Measurements from ENCODE around the gene HOXD10.

Gene HOXD10

DNA sequence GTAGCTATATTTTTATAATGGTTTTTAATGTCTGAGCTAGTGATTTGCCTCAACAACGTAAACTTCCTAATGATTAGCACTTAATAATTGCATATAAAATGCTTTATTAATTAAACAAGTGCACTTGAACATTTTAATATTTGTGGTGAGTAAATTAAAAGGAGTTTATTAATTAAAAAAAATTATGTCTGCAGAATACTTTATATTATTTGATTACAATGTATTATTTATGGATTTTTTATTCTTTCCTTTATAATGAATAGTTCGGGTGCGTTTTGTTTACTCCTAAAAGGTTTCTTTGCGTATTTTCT is 15.2 kb downstream of the HOXD10 start:
- TF ChIP-seq GATA3 (IDR thresholded peaks at IDR 0.05; ENCODE audit: low read depth, low read length) (no peak), GATA2 (IDR thresholded peaks at IDR 0.05; ENCODE audit: low read depth, low read length) (no peak)

DNA sequence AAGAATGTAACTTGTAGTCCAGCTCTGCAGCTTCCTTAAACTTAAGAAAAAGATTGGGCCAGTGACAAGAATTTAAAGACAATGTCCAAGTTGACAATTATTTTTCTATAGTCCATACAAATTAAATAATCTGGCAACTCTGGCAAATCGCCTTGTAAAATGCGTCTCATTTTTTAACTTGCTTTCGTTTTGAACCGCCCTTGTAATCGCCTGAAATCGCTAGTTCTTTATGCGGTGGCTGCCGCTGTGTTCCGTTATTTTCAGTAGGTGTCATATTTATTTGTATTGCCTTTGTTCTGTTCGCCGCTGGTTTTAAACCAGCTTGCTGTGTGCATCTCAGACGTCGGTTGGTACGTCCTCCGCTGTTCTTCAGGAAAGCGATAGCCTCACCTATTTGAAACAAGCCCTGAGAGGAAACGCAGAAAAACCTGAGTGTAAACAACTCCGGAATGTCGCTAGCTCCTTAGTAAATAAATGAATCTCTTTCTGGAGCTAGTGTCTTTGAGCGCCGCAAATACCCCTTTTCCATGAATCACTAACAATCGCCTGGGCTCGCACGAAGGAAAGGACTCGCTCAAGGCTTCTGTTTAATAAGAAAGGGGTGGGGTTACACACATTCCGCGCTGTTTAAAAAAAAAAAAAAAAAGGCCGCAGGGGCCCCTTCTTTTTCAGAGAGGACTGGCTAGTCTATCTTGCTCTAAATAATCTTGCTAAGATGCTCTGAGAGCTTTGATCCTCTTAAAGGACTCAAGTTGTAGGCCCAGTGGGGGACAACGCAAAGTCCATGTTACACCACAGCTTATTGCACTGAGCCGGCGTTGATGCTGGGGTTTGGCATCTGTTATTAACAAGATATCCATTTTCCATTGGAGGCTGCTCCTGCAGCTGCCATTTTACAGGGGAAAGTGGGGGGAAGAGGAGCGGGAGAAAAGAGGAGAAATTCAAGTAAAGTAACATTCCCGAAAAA is 15.9 kb downstream of the HOXD10 start:
- TF ChIP-seq GATA2 (IDR thresholded peaks at IDR 0.05; ENCODE audit: low read depth, low read length) (no peak), GATA3 (IDR thresholded peaks at IDR 0.05; ENCODE audit: low read depth, low read length) (no peak)

DNA sequence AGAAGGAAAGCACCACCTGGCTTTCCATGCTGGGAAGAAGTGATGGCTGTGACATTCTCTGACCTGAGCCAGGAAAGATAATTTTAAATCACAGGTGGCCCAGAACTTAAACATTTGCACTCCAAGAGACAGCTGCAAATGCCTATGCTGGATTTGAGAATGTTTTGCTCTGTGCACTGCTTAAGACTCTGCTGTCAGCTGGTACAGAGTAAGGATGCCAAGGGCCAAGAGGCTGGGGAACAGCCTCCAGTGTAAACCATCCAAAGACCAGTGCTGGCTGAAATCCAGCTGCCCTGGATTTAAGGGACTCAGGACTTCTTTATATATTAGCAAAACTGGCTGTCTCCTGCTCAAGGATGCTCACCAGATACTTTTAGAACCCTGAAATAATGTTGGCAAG is 16.8 kb downstream of the HOXD10 start:
- TF ChIP-seq GATA2 (IDR thresholded peaks at IDR 0.05; ENCODE audit: low read depth, low read length), result no peak
- TF ChIP-seq GATA3 (IDR thresholded peaks at IDR 0.05; ENCODE audit: low read depth, low read length), result no peak

DNA sequence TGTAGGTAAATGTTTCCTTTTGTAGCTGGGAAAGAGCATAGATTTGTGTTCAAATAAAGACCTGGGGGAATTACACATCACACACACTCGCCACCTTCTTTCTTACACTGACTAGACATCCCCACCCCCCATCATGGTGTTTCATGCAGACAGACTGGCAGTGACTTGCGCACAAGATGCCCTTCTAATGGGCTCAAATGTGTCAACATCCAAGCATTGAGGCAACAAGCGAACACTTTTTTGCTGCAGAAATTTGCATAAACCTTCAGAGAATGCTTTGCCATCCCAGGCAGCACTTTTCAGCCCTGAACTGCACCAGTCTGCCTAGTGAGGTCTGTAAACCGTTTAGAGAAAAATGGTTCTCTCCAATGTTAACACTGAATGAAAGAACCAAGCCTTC is 17.5 kb downstream of the HOXD10 start:
- TF ChIP-seq GATA3 (IDR thresholded peaks at IDR 0.05; ENCODE audit: low read depth, low read length) (no peak), GATA2 (IDR thresholded peaks at IDR 0.05; ENCODE audit: low read depth, low read length) (no peak)

DNA sequence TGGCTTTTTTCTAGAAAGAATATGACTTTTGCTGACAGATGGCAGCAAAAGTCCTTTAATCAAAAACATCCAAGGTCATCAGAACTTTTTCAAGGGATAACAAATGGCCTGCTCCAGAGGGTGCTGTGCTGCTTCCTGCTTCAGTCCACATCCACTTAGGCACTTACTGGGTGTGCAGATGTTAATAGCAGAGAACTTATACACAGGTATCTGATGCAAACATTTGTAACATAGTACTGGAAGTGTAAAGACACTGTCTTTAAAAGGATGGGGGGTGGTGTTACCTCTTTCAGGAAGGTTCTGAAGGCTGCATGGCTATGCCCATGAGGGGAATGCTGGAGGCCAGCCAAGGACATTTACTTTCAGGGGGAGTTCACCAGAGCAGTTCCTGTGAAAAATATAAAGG is 18.5 kb downstream of the HOXD10 start:
- TF ChIP-seq GATA3 (IDR thresholded peaks at IDR 0.05; ENCODE audit: low read depth, low read length) (no peak), GATA2 (IDR thresholded peaks at IDR 0.05; ENCODE audit: low read depth, low read length) (no peak)

DNA sequence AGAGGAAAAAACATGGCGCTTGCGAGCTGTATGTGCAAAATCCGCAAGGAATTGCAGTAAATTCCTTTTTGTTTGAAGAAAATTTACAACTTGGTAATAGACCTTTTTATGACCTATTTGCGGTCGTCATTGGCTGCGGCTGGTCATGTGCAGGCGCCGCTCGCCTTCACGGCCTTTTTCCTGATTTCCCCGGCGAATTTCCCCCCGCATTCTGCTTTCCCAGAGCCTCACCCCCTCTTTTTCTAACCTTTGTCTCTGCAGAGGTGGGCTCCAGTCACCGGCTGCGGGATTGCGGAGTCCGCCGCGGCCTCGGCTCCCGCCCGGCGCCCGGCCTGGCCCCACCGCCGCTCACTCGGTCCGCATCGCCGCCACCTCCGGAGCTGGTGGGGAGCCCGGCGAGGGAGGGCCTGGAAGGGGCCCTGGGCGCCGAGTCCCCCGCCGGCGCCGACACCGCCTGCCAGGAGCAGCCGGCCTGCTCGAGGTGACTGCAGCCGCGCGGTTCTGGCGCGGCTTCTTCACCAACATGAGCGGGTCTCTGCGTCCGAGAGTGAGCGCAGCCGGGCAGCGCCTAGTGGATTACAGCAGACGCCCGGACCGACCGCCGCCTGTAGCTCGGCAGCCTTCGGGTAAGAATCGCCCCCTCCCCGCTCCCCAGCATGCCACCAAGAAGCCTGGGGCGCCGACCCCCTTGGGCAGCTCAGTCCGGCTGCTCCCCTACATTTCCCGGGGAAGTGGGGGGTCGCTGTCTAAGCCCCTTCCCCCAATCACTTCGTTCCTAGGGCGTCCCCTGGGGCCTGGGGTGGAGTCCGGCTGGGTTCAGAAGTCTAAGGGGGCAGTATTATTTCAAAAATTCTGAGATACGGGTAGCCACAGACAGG is 20.0 kb downstream of the HOXD10 start:
- TF ChIP-seq GATA3 (IDR thresholded peaks at IDR 0.05; ENCODE audit: low read depth, low read length) (no peak), GATA2 (IDR thresholded peaks at IDR 0.05; ENCODE audit: low read depth, low read length) (no peak)

DNA sequence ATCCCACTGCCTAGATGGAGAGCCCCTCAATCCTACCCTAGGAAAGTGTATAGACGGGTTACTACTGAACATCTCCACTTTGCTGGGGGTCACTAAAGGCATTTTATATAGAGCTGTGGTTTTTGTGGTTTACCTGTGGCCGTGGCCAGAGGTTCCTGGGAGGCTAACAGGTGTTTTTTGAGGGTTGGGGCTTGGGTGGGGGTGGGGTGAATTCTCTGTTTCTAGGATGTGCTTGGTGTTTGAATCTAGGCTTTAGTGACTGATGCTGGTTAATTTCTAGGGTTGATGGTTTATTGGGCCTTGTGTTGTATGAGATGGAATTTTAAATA is 20.6 kb downstream of the HOXD10 start:
- TF ChIP-seq GATA3 (IDR thresholded peaks at IDR 0.05; ENCODE audit: low read depth, low read length), result no peak
- no peak for TF ChIP-seq GATA2 (IDR thresholded peaks at IDR 0.05; ENCODE audit: low read depth, low read length)

DNA sequence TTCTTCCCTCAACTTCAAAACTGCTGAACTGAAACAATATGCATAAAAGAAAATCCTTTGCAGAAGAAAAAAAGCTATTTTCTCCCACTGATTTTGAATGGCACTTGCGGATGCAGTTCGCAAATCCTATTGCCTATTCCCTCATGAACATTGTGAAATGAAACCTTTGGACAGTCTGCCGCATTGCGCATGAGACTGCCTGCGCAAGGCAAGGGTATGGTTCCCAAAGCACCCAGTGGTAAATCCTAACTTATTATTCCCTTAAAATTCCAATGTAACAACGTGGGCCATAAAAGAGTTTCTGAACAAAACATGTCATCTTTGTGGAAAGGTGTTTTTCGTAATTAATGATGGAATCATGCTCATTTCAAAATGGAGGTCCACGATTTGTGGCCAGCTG is 21.3 kb downstream of the HOXD10 start:
- TF ChIP-seq GATA2 (IDR thresholded peaks at IDR 0.05; ENCODE audit: low read depth, low read length) (no peak), GATA3 (IDR thresholded peaks at IDR 0.05; ENCODE audit: low read depth, low read length) (no peak)

DNA sequence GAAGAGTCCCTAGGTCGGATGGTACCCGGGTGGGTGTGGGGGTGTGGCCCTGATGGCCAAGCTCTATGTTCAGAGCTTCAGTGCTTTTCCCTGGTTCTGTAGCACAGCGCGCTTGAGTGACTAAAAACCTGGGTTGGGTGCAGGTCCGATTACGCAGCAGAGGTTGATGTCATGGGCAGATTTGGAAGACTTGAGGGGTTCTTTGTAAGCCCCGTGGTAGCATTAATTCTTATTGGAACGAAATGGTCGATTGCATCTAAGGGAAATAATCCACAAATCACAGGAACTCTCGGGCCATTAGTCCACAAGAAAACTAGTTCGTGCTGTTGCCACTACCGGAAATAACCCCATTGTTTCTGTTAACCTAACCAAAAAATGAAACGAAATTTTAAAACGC is 21.9 kb downstream of the HOXD10 start:
- TF ChIP-seq GATA3 (IDR thresholded peaks at IDR 0.05; ENCODE audit: low read depth, low read length) (no peak), GATA2 (IDR thresholded peaks at IDR 0.05; ENCODE audit: low read depth, low read length) (no peak)

DNA sequence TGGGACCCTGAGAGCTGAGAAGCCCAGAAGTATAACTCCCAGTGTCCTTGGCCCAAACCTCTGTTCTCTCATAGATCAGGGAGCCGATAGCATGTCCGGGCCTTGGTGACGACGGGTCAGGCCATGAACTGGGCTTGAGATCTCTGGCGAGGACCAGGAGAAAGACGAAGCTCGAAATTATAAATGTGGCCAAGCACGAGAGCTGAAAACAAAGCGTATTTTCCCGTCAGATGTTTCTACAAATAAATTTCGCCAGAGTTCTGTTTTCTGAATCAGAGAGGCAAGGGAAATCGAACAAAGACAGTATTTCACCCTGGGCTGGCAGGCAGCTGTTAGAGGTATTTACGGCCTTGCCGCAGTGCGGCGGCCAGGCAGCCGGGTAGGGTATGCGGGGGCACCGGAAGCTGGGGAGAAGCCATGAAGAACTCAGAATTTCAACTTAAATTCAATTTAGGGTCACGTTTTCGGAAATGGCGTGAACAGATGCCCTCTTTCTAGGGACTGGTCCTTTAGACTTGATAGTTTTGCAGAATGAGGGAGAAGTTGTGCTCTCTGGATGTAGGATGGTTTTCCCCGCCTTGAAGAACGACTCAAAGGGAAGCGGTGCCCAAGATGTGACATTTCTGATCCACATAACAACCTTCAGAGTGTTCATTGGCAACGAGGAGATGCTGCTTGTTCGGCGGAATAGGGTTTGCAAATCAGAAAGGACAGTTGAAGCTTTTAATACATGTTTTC is 22.5 kb downstream of the HOXD10 start:
- TF ChIP-seq GATA2 (IDR thresholded peaks at IDR 0.05; ENCODE audit: low read depth, low read length) (peak; percentile 47), GATA3 (IDR thresholded peaks at IDR 0.05; ENCODE audit: low read depth, low read length) (no peak)

DNA sequence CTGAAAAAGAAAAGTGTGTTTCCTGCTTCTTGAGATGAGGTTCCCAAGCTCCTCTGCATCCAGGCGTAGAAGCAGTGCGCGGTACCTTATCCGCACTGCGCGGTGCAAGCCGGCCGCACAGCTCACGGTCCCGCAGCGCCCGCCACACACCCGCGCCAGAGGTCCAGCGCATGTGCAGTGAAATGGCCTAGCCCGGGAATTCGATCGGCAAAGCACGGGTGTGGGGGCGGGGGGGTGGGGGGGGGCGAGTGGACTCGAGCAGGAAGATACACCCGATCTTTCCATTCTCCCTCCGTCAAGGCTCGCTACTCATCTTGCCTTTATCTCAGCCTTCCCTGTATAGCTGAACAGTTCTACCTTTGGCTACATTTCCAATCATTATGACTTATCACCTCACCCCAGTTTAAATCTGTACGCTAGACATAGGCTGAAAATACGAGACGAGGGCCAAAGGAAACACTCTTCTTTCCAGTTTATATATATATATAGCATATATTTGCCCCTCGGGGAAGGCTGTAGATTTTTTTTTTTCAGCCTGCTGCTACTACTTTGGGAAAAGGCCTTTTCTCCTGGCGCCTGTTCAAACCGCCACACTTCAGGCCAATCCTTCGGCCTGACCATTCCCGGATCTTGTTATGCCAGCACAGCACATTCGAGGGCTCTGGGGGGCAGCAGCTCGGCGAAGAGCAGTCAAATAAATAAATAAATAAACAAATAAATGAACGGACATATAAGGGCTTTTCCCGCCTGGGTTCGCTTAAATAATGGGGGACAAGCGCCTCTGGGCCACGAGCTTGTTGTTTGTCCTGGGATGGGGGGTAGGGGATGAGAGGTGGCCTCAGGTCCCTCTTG is 23.3 kb downstream of the HOXD10 start:
- TF ChIP-seq GATA2 (IDR thresholded peaks at IDR 0.05; ENCODE audit: low read depth, low read length) (no peak), GATA3 (IDR thresholded peaks at IDR 0.05; ENCODE audit: low read depth, low read length) (no peak)

DNA sequence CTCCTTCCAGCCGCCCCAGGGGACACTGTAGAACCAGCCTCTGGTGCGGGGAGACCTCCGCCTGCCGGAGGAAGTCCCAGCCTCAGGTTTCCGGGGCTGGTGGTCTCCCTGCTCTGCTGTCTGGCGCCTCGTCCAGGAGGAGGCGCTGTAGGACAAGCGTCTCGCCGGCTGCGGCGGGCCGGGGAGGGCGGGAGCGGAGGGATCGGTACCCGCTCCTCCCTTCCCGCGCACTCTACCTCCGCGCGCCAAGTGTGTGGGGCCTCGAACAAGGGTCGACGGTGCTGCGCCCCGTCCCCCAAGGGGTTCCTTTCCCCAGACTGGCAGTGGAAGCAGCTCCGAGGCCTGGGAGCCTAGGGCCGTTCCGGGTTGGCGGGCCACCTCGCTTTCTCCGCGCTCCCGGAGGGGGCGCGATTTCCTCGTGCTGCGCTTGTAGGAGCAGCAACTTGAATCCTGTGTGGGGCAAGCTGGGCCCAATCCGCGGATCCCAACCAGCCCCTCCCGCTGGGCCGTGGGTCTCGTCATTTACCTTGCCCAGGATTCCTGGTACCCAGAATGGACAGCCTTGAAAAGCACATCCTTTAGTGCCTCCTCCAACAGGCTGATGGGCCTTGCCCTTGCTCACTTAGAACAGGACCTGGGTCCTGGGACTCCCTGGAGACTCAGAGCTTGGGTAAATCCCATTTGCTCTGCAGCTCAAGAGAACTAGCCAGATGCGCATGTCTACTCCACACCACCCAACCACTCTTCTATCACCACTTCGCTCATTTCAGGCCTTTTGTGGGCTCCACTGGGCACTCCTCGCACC is 24.1 kb downstream of the HOXD10 start:
- TF ChIP-seq GATA3 (IDR thresholded peaks at IDR 0.05; ENCODE audit: low read depth, low read length), result no peak
- no peak for TF ChIP-seq GATA2 (IDR thresholded peaks at IDR 0.05; ENCODE audit: low read depth, low read length)

DNA sequence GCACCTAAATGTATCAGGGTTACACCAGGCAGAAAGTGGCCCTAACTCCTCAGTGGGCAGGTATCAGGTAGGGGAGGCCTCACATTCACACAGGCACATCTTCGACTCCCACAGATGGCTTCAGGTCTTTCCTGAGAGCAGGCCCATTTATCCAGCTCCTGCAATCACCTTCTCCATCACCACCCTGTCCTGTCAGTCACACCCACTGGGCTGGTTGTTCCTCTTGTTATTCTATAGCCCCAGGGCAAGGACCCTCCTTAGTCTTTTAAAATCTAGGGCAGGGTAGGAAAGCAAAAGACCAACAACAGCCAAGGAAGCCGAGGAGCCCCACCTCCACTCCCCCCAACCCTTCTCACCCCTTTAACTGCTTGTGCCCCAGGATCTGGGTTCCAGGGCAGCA is 25.7 kb downstream of the HOXD10 start:
- TF ChIP-seq GATA3 (IDR thresholded peaks at IDR 0.05; ENCODE audit: low read depth, low read length) (no peak), GATA2 (IDR thresholded peaks at IDR 0.05; ENCODE audit: low read depth, low read length) (no peak)

Measured in SH-SY5Y (cell line).